ELR (cell line): ENCODE results near the gene SPTBN5.

Experiments used
- DNase-seq: peaks from one replicate; pipeline ENCODE4 v3.0.0-alpha.2; 2015; ENCODE audit warnings: low read depth

Gene SPTBN5

GRCh38 chr15:41865490-41866055 is 28.3 kb downstream of the SPTBN5 start:
- no peak for DNase-seq

- no peak for DNase-seq
Observed at GRCh38 chr15:41862515-41863116, 31.2 kb downstream of the SPTBN5 start.

- no peak for DNase-seq
Observed at GRCh38 chr15:41861736-41862356, 32.0 kb downstream of the SPTBN5 start.

- no peak for DNase-seq
Observed at GRCh38 chr15:41860049-41860828, 33.6 kb downstream of the SPTBN5 start.

- DNase-seq = no peak
Observed at GRCh38 chr15:41858756-41859155, 35.1 kb downstream of the SPTBN5 start.

GRCh38 chr15:41857316-41857715 is 36.5 kb downstream of the SPTBN5 start:
- DNase-seq = no peak

GRCh38 chr15:41856716-41857115 is 37.1 kb downstream of the SPTBN5 start:
- DNase-seq = no peak

GRCh38 chr15:41856262-41856661 is 37.6 kb downstream of the SPTBN5 start:
- no peak for DNase-seq

- no peak for DNase-seq
Observed at GRCh38 chr15:41855261-41855961, 38.4 kb downstream of the SPTBN5 start.

GRCh38 chr15:41854443-41854842 is 39.4 kb downstream of the SPTBN5 start:
- no peak for DNase-seq

GRCh38 chr15:41853831-41854230 is 40.0 kb downstream of the SPTBN5 start:
- no peak for DNase-seq

GRCh38 chr15:41852736-41853590 is 40.9 kb downstream of the SPTBN5 start:
- no peak for DNase-seq

GRCh38 chr15:41851755-41852370 is 42.0 kb downstream of the SPTBN5 start:
- DNase-seq = no peak

GRCh38 chr15:41851167-41851523 is 42.7 kb downstream of the SPTBN5 start:
- DNase-seq = no peak

GRCh38 chr15:41850482-41851166 is 43.2 kb downstream of the SPTBN5 start:
- DNase-seq = no peak

- no peak for DNase-seq
Observed at GRCh38 chr15:41849861-41850260, 44.0 kb downstream of the SPTBN5 start.

GRCh38 chr15:41849204-41849603 is 44.6 kb downstream of the SPTBN5 start:
- no peak for DNase-seq

GRCh38 chr15:41848631-41849030 is 45.2 kb downstream of the SPTBN5 start:
- no peak for DNase-seq

GRCh38 chr15:41847981-41848380 is 45.9 kb downstream of the SPTBN5 start:
- no peak for DNase-seq

GRCh38 chr15:41847206-41847605 is 46.6 kb downstream of the SPTBN5 start:
- no peak for DNase-seq
